GM18519 (cell line): ENCODE data around the gene BEX4.
"Not testable (repeated sequence)": the region's sequence is repeated elsewhere in the genome, so short reads cannot be mapped to it uniquely, and the experiment has no call there.

Experiments
- ATAC-seq: cut with Tn5 transposase; IDR thresholded peaks from one replicate; pipeline ENCODE4 v1.9.1; 2021; ENCODE audit warnings: mild to moderate bottlenecking, moderate library complexity; ENCODE audit not compliant: unreplicated experiment, low FRiP score

Gene BEX4, protein sequence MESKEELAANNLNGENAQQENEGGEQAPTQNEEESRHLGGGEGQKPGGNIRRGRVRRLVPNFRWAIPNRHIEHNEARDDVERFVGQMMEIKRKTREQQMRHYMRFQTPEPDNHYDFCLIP

DNA sequence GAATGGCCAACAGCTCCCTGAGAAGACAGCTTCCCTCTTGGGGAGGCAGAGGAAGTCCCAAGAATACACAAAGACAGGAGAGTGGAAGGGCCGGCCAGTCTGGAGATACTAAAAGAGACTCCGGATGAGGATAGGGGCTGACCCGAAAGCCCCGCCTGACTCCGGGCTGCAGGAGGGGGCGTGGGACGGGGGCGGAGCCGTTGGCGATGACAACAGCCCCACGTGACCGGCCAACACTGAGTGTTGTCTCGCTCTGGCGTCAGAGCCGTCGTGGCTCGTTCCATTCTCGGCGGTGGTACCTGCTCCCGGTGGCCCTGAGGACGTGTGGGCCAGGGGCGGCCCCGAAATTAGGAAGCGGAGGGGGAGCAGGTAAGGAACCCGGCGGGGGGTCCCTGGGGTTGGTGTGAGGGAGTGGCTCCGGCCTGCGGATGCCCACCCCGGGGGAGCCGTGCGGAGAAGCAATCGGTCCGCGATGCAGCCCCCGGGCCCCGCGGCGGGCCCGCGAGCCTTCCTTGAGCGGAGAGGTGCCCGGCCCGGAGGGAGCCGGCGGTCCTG is at the start of gene BEX4:
Gene BEX4, plus strand, starts transcription at position 239 of the 555 bp plus-strand sequence. CDS start 1,046 bp downstream, outside the sequence.
- peak; percentile 91 for ATAC-seq

DNA sequence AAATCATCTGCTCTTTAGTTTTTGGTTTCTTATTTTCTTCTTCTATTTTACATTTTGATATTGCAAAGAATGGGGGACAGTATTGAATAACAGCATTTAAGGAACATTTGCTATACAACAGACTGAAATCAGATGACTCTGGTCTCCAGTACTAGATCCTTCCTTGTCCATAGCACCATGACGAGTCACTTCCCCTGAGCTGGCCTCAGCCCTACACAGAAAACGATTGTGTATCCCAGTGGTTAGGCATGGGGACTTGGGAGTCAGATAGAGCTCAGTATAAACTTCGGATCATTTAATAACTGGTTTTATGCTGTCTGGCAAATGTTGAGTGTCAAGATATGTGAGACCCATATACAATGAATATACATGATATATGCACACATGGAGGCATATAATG is 44.7 kb upstream of the BEX4 start:
- ATAC-seq = no peak

GRCh38 chrX:103171353-103171752 is 43.6 kb upstream of the BEX4 start:
- ATAC-seq = no peak

DNA sequence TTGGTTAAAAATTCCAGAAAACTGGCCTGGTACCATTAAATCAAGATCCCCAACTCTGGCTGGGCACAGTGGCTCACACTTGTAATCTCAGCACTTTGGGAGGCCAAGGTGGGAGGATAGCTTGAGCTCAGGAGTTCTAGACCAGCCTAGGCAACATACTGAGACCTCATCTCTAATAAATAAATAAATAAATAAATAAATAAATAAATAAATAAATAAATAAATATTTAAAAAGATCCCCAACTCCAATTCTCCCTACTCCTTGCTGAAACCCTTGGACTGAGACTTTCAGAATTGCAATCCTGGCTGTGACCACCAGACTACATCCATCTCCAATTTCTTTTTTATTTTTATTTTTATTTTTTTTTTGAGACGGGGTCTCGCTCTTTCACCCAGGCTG is 39.7 kb upstream of the BEX4 start:
- not testable (repeated sequence) for ATAC-seq

DNA sequence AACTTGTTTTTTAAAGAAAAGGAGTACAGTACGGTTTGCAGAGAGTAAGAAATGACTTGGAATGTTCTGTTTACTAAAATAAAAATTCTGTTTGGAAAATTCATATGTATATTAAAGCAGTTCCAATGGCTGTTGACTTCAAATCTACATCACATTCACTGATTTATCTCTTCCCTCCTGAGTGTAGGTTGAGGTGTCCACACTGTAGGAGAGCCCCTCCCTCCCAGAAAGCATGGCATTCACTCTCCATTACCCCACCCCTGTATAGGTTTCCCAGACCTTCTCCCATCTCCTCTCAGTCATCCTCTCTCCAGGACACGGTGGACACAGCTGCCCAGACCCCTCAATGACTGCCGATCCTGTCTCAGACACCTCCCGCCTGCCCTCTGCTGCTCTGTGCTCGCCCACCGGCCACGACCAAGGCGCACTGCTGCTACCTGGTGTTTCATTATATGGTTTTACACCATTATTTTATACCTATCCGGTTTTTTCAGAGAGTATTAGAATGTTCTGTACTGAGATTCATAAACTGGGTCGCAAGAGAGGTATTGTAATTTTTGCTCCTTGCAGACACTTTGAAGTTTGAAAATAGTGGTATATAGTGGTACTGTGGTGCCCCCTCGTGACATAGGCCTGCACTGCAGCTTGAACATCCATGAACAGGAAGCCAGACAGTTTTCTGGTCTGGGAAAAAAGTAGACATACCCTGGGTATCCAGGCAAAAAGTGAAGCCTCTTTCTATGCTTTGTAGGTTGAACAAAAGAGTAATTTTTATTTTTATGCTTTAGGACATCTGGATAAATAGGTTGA is 38.8 kb upstream of the BEX4 start:
- ATAC-seq = no peak

GRCh38 chrX:103177556-103177955 is 37.4 kb upstream of the BEX4 start:
- no peak for ATAC-seq

DNA sequence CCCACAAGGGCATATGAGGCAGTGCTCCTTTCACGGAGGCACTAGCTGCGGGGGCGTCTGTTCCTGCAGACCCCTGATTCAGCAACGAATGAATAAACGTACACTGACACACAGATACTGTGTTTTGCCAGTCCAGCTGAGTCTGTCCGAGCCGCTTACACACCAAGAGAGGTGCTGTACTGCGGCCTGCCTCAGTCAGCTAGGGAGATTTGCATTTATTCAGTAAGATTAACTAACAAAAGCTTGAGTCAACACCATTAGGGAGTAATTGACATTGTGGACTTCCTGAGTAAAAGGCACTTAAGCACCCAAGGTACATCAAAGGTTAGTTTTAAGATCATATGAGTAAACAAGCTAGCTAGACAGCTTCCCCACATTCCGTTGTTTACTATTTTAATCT is 31.0 kb upstream of the BEX4 start:
- ATAC-seq = no peak

- ATAC-seq = no peak
Observed at GRCh38 chrX:103187953-103188475, 26.9 kb upstream of the BEX4 start.

GRCh38 chrX:103197721-103198306 is 17.1 kb upstream of the BEX4 start:
- ATAC-seq = no peak

GRCh38 chrX:103198668-103199067 is 16.2 kb upstream of the BEX4 start:
- not testable (repeated sequence) for ATAC-seq

- no peak for ATAC-seq
Observed at GRCh38 chrX:103201041-103201440, 13.9 kb upstream of the BEX4 start.

DNA sequence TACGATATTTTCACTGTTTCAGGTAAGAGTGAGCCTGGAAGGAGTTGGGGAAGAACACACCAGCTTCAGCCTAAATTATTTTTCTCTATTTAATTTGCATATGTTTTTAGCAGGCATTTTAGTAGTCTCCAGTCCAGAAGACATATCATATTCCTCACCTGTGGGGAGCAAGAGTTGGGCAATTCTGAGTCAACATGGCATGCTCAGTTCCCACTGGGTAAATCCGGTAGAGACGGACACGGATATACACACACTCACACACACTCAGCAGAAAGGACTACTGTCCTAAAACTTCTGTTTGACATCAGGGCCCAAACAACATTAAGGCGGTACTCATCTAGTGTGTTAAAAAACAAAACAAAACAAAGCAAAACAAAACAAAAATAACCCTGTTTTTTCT is 4.9 kb upstream of the BEX4 start:
- no peak for ATAC-seq

DNA sequence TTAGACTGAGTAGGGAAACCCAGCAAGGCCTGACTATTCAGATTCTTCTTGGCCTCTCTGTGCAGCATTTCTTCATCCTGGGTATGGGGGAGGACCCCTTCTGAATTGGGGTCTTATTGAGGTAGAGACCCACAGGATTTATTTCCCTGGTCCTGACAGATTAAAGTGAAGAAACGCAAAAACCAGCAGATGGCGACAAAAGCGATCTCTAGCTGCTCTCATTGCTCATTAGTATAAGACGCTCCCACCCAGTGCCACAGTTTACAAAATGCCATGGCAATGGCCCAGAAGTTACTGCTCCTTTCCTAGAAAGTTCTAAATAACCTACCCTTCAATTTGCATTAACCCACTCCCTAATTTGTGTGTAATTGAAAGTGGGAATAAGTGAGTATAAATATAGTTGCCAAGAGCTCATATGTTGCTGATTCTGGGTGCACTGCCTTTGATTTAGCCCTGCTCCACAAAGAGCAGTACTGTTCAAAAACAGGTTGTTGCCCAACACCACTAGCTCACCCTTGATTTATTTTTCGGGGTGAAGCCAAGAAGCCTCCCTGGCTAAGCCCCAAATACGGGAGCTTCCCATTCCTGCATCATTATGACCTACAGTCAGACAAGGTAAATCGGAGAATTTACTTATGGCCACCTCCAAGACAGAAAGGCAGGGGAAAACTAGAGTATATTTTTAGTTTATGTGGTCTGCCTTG is 3.7 kb upstream of the BEX4 start:
- no peak for ATAC-seq

DNA sequence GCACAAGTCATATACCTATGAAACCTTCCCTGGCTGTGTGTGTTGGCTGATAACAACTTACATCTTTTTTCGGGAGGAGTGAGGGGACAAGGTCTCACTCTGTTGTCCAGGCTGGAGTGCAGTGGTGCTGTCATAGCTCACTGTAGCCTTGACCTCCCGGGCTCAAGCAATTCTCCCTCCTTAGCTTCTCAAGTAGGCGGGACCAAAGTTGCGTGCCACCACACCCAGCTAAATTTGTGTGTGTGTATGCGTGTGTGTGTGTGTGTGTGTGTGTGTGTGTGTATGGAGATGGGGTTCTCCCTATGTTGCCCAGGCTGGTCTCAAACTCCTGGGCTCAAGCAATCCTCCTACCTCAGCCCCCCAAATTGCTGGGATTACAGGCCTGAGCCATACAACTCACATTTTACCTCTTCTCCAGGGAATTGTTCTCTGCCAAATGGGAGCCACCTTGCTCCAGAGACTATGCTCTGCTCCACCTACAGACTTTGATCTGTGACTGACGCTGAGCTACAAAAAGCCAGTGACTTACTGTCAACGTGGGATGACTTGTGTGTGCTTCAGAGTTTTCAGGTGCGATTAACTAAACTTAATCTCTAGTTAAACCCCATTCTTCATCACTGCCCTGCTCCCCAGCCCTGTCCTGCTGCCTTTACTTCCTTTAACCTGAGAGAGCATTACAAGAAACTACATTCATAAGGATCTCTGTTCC is 2.0 kb upstream of the BEX4 start:
- no peak for ATAC-seq

DNA sequence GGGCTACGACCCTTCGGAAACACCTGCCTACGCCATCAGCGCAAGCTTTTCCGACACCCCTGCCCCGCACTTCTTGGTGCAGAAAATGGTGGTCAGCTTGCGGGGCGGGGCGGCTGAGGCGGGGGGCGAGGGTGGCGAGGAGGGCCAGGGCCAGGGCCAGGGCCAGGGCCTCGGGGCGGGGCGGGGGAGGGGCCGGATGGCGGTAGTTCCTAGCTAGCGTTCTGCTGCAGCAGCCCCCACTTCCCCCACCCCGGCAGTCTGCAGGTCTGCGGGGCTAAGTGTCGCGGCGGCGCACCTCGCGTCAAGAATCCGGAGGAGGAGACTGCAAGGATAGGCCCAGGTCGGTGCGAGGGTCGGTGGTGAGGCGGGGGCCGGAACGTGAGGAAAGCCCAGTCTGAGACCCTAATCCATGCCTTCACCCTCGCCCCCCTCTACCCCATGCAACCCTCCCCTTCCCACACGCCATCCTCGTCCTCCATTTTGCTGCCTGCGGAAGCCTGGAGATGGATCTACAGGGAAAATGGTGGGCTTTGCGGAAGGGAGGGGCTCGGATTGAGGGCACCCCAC is 600 bp downstream of the BEX4 start:
- no peak for ATAC-seq

DNA sequence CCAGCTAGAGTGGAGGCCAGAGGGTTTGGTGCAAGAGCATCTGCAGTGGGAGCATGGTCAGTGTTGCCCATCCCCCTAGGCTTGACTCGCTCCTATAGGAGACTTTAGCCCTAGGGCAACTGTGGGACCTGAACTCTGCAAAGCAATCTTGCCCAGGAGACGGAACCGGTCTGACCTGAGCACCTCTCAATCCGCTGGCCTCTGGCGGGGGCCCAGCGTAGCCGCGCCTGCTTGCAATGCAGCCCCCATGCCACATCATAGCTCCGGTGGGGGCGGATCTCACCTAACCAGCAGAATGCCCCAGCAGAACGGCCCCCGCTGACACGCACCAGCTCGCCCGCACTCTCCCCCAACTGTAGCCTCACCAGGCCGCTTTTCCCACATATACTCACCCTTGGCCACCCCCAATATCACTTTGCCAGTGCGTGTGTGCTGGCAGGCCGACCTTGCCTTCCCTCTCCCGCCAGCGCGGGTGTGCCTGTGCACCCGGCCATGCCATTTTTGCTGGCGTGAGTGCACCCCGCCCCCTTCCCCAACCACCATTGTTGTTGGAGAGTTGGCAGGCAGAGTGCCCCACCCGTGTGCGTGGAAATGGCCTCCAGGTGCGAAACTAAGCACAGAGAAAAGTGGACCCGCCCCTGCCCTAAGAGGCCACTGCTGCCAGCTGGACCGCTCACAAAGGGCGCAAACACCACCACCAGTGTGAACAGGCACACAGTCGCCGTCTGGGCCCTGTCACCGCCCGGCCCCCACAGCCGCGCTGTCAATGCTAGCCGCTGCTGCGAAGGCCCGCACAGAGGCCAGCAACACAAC is 5.8 kb downstream of the BEX4 start:
- no peak for ATAC-seq

GRCh38 chrX:103225918-103226317 is 11.0 kb downstream of the BEX4 start:
- not testable (repeated sequence) for ATAC-seq

DNA sequence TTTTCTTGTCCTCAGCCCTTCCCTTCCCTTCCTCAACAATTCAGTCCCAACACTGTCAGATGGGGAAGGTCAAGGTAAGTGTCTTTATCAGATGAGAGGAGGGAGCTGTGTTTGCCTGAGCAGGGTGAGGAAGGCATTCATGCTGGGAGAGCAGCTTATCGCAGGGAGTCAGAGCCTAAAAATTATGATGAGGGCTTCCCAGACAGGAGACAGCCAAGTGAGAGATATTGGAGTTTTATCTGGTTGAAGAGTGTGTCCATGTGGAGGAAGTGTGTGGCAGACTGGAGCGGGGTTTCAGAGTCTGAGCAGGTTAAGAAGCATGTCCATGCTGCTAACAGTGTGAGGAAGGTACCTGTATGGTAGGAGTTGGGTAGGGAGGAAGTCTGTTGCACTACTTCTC is 18.4 kb downstream of the BEX4 start:
- no peak for ATAC-seq

GRCh38 chrX:103234869-103235268 is 20.0 kb downstream of the BEX4 start:
- ATAC-seq = no peak
